Fibroblast of skin of scalp (primary cell): ENCODE results near the gene PDXK.

ENCODE experiments used
- DNase-seq: peaks from one replicate; pipeline ENCODE4 v3.0.0-alpha.2; 2013

The PDXK gene

DNA sequence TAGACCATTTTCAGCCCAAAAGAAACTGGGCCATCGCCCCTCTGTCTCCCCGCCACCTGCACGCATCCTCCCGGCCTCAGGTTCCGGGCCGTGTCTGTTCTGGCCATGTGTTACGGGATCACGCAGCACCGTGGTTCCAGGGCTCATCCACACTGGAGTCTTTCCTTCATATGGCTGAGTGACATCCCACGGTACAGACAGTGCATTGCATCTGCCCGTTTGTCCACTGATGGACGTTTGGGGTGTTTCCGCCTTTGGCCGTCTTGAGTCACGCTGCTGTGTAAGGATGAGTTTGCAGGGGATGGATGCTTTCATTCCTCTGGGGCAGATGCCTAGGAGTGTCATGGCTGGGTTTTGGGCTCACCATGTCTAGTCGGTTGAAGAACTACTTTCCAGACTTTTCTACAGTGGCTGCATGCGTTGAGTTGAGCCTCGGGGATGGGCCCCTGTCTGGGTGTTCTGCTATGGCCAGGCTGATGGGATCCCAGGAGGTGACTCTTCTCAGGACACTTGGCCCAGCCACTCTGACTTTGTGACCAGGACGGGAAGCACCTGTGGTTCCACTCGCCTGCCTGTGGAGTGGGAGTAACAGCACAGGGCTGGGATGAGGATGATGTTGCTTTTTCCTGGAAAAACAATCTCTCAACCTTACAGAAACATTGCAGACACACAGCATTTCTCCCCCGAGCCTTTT is 87.2 kb downstream of the PDXK start:
- no peak for DNase-seq

- DNase-seq: no peak
These were observed 89.4 kb downstream of the PDXK start for GRCh38 chr21:43808367-43808766.

- DNase-seq: no peak
These were observed 89.9 kb downstream of the PDXK start for GRCh38 chr21:43808832-43809251.

GRCh38 chr21:43809346-43809799 is 90.4 kb downstream of the PDXK start:
- no peak for DNase-seq

- DNase-seq: no peak
These were observed 91.0 kb downstream of the PDXK start for GRCh38 chr21:43809853-43810504.

DNA sequence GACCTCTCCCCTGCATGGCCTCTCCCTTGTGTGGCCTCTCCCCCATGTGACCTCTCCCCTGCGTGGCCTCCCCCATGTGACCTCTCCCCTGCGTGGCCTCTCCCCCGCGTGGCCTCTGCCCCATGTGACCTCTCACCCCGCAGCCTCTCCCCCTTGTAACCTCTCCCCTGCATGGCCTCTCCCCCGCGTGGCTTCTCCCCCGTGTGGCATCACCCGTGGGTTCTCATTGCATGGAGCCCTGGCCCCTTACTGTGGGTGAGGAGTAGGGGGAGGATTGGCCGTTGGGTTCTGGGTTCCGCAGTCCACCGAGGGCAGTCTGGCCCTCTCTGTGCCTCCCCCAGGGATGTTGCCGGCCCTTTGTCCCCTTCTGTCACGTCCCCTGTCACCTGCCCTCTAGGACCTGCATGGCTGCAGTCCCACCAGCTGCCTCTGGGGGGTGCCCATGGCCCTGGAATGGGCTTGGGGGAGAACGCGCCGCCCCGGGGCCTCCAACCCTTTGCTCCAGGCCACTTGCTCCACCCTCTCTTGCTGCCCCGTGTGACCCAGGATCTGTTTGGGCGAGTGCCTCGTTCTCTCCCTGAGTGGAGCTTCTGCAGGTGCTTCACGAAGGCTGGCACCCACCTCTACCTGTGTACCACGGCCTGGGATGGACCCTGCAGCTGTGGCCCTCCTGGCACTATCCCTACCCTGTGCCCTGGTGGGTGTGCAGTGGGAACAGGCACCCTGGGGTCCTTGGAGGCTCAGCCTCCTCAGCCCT is 91.8 kb downstream of the PDXK start:
- DNase-seq: peak; percentile 66

- no peak for DNase-seq
These were observed 92.6 kb downstream of the PDXK start for GRCh38 chr21:43811262-43812105.
